Stimulated activated CD8-positive, alpha-beta memory T cell treated with anti-CD3 and anti-CD28 coated beads, Interleukin-7, amount 100 ng/mL, for 1 hour (primary cell): Measurements from ENCODE around the gene SIX3.

Source experiments
- DNase-seq, 2 donors: peaks; one replicate each; pipeline ENCODE4 v3.0.0-alpha.2; 2020; ENCODE audit warnings: low read depth in 2 of 2

Gene SIX3

DNA sequence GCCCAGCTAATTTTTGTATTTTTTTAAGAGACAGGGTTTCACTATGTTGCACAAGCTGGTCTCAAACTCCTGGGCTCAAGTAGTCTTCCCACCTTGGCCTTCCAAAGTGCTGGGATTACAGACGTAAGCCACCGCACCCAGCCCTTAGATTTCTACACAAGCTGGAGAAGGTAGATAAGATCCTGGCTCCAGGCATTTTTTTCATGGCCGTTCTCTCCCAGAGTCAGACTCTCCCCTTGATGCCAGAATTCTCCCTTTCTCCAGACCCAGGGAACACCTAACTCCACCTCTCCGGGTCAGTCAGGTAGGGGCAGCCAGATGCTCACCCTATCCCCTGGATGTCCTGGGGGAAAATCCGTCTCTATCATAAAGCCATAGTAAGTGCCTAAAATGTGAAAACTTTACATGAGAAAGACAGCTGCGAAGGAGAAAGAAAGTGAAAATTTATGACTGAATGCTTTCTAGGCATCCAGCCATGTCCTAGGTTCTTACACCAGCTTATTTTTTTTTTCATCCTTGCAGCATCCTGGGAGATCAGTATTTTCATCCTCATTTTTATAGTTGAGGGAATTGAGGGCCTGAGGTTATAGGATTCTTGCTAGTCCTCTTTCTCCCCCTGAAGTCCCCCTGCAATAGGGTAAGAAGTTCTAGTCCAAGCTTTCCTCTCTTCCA is 16.3 kb downstream of the SIX3 start:
- DNase-seq, result no peak

DNA sequence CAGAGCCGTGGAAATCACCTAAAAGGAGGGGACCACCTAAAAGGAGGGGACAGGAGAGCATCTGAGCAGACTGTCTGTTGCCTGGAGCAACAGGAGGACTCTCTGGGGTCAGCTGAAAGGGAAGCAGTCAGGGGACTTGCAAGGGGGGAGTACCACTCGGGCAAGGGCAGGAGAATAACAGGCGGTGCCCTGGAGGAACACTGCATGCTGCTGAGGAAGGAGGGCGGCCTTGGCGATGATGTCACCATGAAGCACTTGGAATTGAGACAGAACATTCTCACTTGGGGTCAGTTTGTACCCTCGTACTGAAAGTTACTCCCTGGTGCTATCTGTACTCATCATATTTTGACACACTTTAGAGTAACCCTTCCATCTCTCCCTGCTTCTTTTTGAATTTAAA is 18.4 kb downstream of the SIX3 start:
- no peak for DNase-seq

DNA sequence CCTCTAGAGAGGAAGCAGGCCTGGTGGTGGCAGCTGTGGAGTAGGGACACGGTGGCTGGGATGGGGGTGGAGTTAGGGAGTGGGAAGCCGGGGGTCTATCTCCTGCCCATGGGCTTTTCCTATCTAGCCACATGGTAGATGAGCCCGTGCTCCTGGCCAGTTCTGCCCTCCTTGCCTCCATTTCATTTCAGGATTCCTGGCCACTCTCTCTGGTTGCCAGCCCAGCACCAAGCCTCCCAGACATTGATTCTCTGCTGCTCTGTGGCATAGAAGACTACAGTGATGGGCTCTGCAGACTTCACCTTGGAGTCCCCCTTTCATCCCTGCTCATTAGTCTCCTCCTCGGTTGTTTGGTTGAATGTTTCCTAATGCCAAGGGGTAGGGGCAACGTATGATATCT is 19.4 kb downstream of the SIX3 start:
- no peak for DNase-seq

GRCh38 chr2:44962176-44962695 is 20.7 kb downstream of the SIX3 start:
- DNase-seq, result no peak

DNA sequence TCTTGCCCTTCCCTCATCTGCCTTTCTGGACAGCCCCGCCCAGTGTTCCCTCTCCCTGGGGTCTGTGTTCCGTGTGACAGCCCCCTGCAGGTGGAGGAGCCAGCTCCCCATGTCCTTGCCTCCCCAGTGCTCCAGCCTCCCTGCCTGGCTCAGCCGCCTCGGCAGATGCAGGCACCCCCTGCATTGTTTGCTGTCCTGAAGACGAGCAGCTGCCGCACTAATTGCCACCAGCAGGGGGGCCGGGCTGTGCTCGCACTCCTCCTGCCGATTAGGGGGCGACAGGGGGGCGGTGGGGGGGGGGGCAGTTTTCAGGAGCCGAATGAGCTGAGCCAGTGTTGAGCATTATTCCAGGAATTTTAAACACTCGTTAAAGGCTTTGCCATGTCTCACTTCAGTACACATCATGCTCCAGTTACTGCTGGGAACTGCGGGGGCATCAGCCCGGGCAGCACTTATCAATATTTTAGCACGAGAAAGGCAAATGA is 23.3 kb downstream of the SIX3 start:
- DNase-seq, result no peak

DNA sequence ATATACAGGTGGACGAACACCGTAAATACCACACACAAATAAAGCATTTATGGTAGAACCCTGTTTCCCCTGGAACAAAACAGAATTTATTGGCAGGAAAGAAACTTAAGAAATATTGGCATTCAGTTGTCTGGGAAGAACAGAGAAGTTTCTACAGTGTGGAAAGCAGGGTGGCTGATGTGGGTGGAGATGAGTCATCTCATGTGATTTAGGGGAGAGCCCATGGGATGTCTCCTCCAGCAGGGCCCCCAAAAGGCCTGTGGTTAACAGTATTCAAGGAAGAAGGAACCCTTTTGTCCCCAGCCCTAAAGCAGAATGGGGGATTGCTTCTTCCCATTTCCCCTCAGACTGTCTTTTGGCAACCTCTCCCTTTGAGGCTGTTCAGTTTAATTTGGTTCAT is 24.2 kb downstream of the SIX3 start:
- no peak for DNase-seq

DNA sequence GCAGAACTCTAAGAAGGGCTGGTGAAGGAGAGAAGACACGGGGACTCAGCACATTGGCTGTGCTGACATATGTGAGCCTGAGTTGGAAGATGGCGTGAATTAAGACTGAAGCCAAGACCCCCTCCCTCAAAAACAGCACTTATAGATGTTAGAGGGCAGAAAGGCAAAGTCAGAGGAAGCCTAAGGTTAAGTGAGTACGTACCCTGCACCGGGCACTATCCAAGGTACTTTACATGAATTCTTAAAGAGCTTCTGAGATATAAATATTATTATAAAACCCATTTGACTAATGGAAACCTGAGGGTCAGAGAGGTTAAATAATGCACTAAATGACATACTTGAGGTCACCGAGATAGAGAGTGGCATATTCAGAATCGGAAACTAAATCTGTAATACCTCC is 25.6 kb downstream of the SIX3 start:
- no peak for DNase-seq

GRCh38 chr2:44967727-44968432 is 26.4 kb downstream of the SIX3 start:
- no peak for DNase-seq

DNA sequence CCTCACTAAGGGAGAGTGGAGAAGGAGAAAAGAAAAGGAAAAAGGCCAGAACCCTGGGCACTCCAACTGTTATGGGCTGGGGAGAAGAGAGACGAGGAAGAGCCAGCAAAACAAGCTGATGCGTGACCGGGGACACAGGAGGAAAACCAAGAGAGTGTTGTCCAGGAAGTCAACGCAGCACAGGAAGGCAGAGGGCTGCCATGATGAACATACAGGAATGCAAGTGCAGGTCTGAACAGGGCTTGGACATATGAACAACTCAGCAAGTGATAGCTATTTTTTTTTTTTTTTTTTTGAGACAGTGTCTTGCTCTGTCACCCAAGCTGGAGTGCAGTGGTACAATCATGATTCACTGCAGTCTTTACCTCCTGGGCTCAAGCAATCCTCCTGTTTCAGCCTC is 28.4 kb downstream of the SIX3 start:
- no peak for DNase-seq

GRCh38 chr2:44970846-44971450 is 29.4 kb downstream of the SIX3 start:
- no peak for DNase-seq

GRCh38 chr2:44972771-44973535 is 31.5 kb downstream of the SIX3 start:
- no peak for DNase-seq

- DNase-seq, result no peak
Measured at GRCh38 chr2:44974064-44974715, 32.7 kb downstream of the SIX3 start.

GRCh38 chr2:44975571-44976450 is 34.3 kb downstream of the SIX3 start:
- DNase-seq, result no peak

- DNase-seq, result no peak
Measured at GRCh38 chr2:44979581-44979980, 38.1 kb downstream of the SIX3 start.

GRCh38 chr2:44980751-44981713 is 39.5 kb downstream of the SIX3 start:
- no peak for DNase-seq

DNA sequence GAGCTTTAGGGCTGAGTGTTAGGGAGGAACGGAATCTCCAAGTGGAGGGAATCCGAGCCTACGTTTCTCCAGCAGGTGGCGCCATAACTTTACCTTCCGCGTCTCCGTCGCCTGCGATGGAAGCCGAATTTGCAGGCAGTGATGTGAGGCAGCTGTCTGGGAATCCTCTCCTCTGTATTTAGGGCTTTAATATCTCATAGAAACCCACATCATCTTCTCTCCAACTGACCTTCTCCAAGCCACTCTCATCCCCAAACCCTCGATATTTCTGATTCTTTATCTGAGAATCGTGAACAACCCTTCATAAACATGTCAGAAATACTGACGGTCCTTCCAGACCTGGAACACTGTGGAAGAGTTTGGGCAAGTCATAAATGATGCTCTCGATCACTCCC is 40.2 kb downstream of the SIX3 start:
- peak; percentile 18 to 53 for DNase-seq

GRCh38 chr2:44983836-44984604 is 42.5 kb downstream of the SIX3 start:
- DNase-seq, result no peak

DNA sequence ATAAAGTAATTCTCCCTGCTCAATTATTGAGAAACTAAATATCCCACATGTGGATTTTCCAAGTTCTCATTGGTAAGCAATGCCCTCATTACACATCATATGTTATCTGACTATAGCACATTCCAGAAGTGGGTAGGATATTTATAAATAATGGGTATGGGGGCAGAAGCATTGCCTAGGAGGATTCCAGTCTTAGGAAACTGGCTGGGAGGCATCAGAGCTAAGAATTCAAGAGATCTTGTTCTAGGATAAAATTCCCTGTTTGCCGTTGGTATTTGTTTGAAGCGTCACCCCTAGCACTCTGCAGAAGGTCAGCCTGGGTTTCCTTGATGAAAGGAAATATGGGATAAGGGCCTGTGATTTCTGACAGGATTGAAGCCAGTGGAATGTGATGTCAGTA is 47.7 kb downstream of the SIX3 start:
- no peak for DNase-seq

DNA sequence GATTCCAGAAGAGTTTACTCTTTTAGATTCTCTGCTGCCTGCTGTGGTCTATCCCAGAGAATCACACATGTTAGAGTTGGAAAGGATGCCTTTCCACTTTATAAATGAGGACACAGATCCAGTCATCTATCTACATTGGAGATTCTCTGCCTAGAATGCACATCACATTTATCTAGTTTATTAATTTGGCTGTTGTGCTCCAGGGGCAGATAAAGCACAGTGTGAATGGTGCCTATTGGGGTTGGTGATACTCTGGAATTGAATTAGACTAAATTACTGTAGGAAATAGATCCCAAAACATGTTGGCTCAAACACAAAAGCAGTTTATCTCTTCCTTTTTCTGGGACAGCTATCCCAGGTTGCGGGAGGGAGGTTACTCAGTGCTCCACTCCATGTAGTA is 52.9 kb downstream of the SIX3 start:
- DNase-seq, result no peak
